ENCODE results near the gene MSH4.
"Not testable (repeated sequence)": the region's sequence is repeated elsewhere in the genome, so short reads cannot be mapped to it uniquely, and the experiment has no call there.

The MSH4 gene

GRCh38 chr1:75922698-75923097, 126.0 kb downstream of the MSH4 start:
- DNase-seq (ENCODE audit: extremely low read depth in 1 of 2, low read depth in 1 of 2): no peak

GRCh38 chr1:75932304-75932703, 135.6 kb downstream of the MSH4 start, which contains the start of gene ASB17:
Gene ASB17 (minus strand): TSS chr1:75932404. CDS start chr1:75932291, 113 bp downstream.
- no peak for DNase-seq (ENCODE audit: extremely low read depth in 1 of 2, low read depth in 1 of 2)

GRCh38 chr1:75937034-75937433, 140.4 kb downstream of the MSH4 start:
- DNase-seq (ENCODE audit: extremely low read depth in 1 of 2, low read depth in 1 of 2): no peak

GRCh38 chr1:75943037-75943436, 146.4 kb downstream of the MSH4 start:
- not testable (repeated sequence) for DNase-seq (ENCODE audit: extremely low read depth in 1 of 2, low read depth in 1 of 2)

GRCh38 chr1:75950176-75950575, 153.5 kb downstream of the MSH4 start:
- DNase-seq (ENCODE audit: extremely low read depth in 1 of 2, low read depth in 1 of 2): no peak

GRCh38 chr1:75952016-75952415, 155.3 kb downstream of the MSH4 start:
- DNase-seq (ENCODE audit: extremely low read depth in 1 of 2, low read depth in 1 of 2): no peak

- DNase-seq (ENCODE audit: extremely low read depth in 1 of 2, low read depth in 1 of 2): no peak
Measured at GRCh38 chr1:75953461-75953860, 156.8 kb downstream of the MSH4 start.

GRCh38 chr1:75954586-75954985, 157.9 kb downstream of the MSH4 start:
- no peak for DNase-seq (ENCODE audit: extremely low read depth in 1 of 2, low read depth in 1 of 2)

Data from stimulated activated CD8-positive, alpha-beta memory T cell treated with anti-CD3 and anti-CD28 coated beads, Interleukin-7, amount 100 ng/mL, for 48 hours (primary cell).